Neuron (in vitro differentiated cells): ENCODE data around the gene PAX5.

Source experiments
- H2AFZ ChIP-seq: one replicate; pipeline ENCODE4 v1.6.1; 2013; ENCODE audit warnings: low read depth, mild to moderate bottlenecking, inconsistent platforms, low read length, moderate library complexity
- H3K27me3 ChIP-seq: one replicate; pipeline ENCODE4 v1.6.1; 2013; ENCODE audit warnings: low read length; ENCODE audit not compliant: insufficient read depth
- H3K36me3 ChIP-seq: one replicate; pipeline ENCODE4 v1.6.1; 2013; ENCODE audit warnings: low read length; ENCODE audit not compliant: insufficient read depth
- H3K4me1 ChIP-seq: one replicate; pipeline ENCODE4 v1.6.1; 2013; ENCODE audit warnings: low read length; ENCODE audit not compliant: insufficient read depth
- H3K4me3 ChIP-seq: 2 replicates; pipeline ENCODE4 v1.5.1; 2013; ENCODE audit warnings: mild to moderate bottlenecking, low read length, moderate library complexity
- H3K9me3 ChIP-seq: one replicate; pipeline ENCODE4 v1.6.1; 2013; ENCODE audit warnings: low read length

PAX5 gene

GRCh38 chr9:36840898-36841536 lies 193.1 kb downstream of the PAX5 start:
- Histone ChIP-seq H3K36me3 (no peaks in the 10 kb centered on the region), H3K27me3 (no peaks in the 10 kb centered on the region), H3K9me3 (no peaks in the 10 kb centered on the region), H3K4me3 (no peak overlapping the region), H3K4me1 (no peaks in the 10 kb centered on the region), H2AFZ (no peak overlapping the region)

GRCh38 chr9:36839131-36839885 lies 194.8 kb downstream of the PAX5 start:
- Histone ChIP-seq H3K36me3 (no peaks in the 10 kb centered on the region), H3K27me3 (no peaks in the 10 kb centered on the region), H3K9me3 (no peaks in the 10 kb centered on the region), H3K4me3 (no peak overlapping the region), H3K4me1 (no peaks in the 10 kb centered on the region), H2AFZ (no peak overlapping the region)

DNA sequence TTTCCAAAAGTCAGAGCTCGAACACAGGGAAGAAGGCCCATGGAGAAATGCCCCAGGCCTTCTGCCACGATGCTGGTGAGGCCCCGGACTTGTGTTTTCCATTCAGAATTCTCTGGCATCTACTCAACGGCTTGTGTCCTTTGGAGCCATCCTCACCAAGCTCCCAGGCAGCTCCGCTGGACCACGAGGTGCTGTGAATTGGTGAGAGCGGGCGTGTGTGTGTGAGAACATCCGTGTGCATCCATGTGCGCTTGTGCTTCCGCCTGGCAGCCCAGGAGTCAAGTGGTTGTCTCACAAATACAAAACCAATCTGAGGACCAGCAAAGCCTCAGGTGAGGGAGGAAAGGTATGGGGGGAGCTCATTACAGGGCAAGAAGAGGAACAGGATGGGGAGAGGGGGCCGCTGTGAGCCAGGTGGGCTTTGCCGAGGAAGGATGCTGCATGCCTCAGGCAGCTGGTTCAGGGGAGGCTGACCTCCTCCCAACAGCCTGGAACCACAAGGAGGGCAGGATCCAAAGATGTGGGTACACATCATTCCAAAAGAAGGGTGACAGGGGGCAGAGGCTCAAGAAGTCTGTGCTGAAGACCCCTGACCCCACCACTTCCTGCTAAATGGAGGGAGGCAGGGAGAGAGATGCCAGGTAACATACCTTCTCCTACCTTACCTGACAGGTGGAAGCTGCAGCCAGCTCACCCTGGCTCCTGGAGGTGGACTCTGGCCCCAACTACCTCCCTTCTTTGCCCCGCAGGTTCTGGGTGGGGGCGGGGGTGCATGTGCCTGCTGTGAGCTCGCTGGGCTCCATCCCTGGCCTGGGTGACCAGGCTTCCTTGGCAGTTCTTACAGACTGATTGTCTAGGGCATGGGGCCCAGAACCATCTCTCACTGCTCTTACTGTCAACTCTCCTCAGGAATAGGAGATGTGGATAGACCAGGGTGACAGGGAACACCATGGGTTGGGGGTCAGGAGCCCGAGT lies 196.3 kb downstream of the PAX5 start:
- H3K9me3 ChIP-seq = no peaks in the 10 kb centered on the region
- H3K27me3 ChIP-seq = no peaks in the 10 kb centered on the region
- no peak overlapping the region for H3K4me3 ChIP-seq
- H3K36me3 ChIP-seq = no peaks in the 10 kb centered on the region
- H3K4me1 ChIP-seq = no peaks in the 10 kb centered on the region
- no peak overlapping the region for H2AFZ ChIP-seq

GRCh38 chr9:36836486-36836885 lies 197.6 kb downstream of the PAX5 start:
- H2AFZ ChIP-seq = no peak overlapping the region
- H3K27me3 ChIP-seq = no peaks in the 10 kb centered on the region
- H3K4me3 ChIP-seq = no peak overlapping the region
- H3K36me3 ChIP-seq = no peaks in the 10 kb centered on the region
- H3K4me1 ChIP-seq = no peaks in the 10 kb centered on the region
- H3K9me3 ChIP-seq = no peaks in the 10 kb centered on the region

GRCh38 chr9:36835271-36835996 lies 198.6 kb downstream of the PAX5 start:
- H3K9me3 ChIP-seq = no peaks in the 10 kb centered on the region
- H3K27me3 ChIP-seq = no peaks in the 10 kb centered on the region
- H3K4me3 ChIP-seq = no peak overlapping the region
- H3K36me3 ChIP-seq = no peaks in the 10 kb centered on the region
- no peak overlapping the region for H2AFZ ChIP-seq
- H3K4me1 ChIP-seq = no peaks in the 10 kb centered on the region

DNA sequence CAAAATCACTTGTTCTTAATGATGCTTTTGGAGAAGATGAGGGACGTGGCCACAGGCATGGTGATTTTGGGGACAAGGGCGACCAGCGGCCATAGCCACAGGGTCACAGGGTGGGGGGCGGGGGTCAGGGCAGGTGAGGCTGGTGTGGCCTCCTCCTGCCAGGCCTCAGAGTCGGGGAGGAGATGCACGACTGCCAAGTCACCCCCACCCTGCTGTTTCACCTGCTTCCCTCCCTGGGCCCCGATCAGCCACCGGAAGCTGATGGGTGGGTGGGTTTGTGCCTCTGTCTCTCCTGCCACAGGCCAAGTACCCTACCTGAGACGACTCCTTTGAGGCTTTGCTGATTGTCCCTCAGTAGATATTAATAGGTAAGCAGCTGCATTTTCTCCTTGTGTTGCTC lies 199.3 kb downstream of the PAX5 start:
- Histone ChIP-seq H3K9me3 (no peaks in the 10 kb centered on the region), H2AFZ (no peak overlapping the region), H3K4me1 (no peaks in the 10 kb centered on the region), H3K36me3 (no peaks in the 10 kb centered on the region), H3K27me3 (no peaks in the 10 kb centered on the region), H3K4me3 (no peak overlapping the region)

DNA sequence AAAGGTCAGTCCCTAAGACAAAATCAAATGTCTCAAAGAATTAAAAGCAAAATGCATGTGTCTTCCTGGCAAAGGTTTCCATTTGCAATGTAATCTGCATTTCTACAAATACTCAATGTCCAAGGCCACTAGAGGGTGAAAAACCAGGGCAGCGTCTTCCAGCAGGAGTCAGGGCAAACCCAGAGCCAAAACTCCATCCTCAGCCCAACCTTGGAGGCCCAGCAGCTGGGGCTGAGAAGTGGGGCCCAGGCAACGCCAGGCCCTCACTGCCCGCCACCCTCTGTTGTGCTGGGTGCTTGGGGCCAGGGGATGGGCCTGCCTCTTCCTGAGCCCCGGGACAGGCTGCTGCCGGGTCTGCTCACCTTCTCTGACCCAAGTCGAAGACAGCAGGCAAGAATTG lies 200.1 kb downstream of the PAX5 start:
- H2AFZ ChIP-seq = no peak overlapping the region
- no peak overlapping the region for H3K4me3 ChIP-seq
- H3K4me1 ChIP-seq = no peaks in the 10 kb centered on the region
- H3K27me3 ChIP-seq = no peaks in the 10 kb centered on the region
- no peaks in the 10 kb centered on the region for H3K9me3 ChIP-seq
- H3K36me3 ChIP-seq = no peaks in the 10 kb centered on the region

DNA sequence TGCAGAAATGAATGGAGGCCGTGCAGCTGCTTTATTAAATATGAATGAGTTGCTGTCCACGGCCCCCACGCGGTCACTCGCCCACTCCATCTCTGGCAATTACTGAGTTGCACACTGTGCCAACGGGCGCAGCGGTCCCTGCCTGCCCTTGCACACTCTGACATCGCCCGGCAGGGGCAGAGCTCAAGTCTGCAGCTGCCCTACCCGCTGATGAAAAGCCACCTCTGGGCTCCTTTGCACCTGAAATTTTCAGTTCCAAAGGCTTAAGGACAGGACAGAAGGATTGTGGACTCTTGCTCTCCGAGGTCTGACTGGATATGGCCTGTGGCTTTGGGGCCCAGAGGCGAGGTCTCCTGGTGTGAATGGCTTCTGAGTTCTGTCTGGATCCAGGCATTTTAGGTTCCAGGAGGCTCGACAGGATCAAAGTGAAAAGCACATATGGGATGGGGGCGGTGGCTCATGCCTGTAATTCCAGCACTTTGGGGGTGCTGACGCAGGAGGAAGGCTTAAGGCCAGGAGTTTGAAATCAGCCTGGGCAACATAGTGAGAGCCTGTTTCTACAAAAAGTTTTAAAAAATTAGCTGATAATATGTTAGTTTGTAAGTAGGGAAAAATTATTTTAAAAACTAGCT lies 201.8 kb downstream of the PAX5 start:
- Histone ChIP-seq H3K36me3 (no peaks in the 10 kb centered on the region), H3K27me3 (no peaks in the 10 kb centered on the region), H3K4me1 (no peaks in the 10 kb centered on the region), H3K4me3 (no peak overlapping the region), H3K9me3 (no peaks in the 10 kb centered on the region), H2AFZ (no peak overlapping the region)

GRCh38 chr9:36831381-36832161 lies 202.5 kb downstream of the PAX5 start:
- Histone ChIP-seq H3K36me3 (no peaks in the 10 kb centered on the region), H3K4me1 (no peaks in the 10 kb centered on the region), H3K4me3 (no peak overlapping the region), H2AFZ (no peak overlapping the region), H3K9me3 (no peaks in the 10 kb centered on the region), H3K27me3 (no peaks in the 10 kb centered on the region)

GRCh38 chr9:36828611-36829013 lies 205.5 kb downstream of the PAX5 start:
- Histone ChIP-seq H3K27me3 (no peaks in the 10 kb centered on the region), H3K4me3 (no peak overlapping the region), H3K9me3 (no peaks in the 10 kb centered on the region), H3K36me3 (no peaks in the 10 kb centered on the region), H3K4me1 (no peaks in the 10 kb centered on the region), H2AFZ (no peak overlapping the region)

DNA sequence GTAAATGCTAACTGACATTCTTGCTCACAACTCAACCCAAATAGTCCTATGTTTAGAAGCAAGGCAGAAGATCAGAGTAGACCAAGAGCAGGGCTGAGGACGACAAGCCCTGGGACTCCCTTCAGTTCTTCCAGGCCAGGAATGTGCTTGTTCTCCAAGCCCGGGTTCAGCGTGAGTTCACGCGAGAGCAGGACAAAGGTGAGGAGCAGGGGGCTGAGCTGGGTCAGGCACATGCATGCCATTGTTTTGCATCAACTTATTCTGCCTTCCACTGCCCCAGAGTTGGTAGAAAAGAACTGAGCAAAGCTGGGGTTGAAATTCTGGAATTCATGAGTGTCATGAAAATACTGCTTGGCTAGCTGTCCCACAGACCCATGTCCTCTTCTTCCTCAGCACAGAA lies 206.5 kb downstream of the PAX5 start:
- Histone ChIP-seq H3K4me3 (no peak overlapping the region), H2AFZ (no peak overlapping the region), H3K4me1 (no peaks in the 10 kb centered on the region), H3K9me3 (no peaks in the 10 kb centered on the region), H3K36me3 (no peaks in the 10 kb centered on the region), H3K27me3 (no peaks in the 10 kb centered on the region)

DNA sequence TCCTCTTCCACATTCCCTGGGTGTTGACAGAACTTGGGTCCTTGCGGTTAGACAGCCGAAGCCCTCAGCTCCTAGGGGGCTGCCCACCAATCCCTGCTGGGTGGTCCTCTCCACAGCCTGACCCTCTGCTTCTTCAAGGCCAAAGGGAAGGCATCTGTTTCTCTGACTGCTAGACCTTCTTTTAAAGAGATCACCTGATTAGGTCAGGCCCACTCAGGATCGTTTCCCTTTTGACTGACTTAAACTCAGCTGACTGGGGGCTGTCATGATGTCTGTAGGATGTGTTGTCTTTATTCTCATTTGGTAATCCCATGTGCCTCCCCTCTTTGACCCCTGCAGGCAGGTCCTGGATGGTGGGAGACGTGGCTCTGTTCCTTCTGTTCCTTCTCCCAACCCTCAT lies 207.5 kb downstream of the PAX5 start:
- Histone ChIP-seq H3K4me3 (no peak overlapping the region), H3K27me3 (peaks cover 5% of the 10 kb centered on the region), H3K36me3 (no peaks in the 10 kb centered on the region), H2AFZ (no peak overlapping the region), H3K9me3 (no peaks in the 10 kb centered on the region), H3K4me1 (no peaks in the 10 kb centered on the region)
